GM10248 (cell line): ENCODE results near the gene SIRT6.
"Not testable (repeated sequence)": the region's sequence is repeated elsewhere in the genome, so short reads cannot be mapped to it uniquely, and the experiment has no call there.

ENCODE experiments used
- CTCF ChIA-PET: fragments of 300-600 bp; sonication (Branson Sonifier 250); formaldehyde crosslinking; extraction: SDS; loops from one replicate; lab custom pipeline; 2021; ENCODE audit warnings: antibody characterized with exemption; lab: Yijun Ruan, JAX
- POLR2A ChIA-PET: fragments of 350-650 bp; sonication (Branson Sonifier 250); formaldehyde crosslinking; extraction: SDS; loops from one replicate; lab custom pipeline; 2020; ENCODE audit warnings: antibody characterized with exemption; lab: Yijun Ruan, JAX
- DNase-seq: peaks from one replicate; pipeline ENCODE4 v3.0.0; 2012; ENCODE audit errors: extremely low spot score
- TF ChIP-seq, protein P1 (sequence below): IDR thresholded peaks from 2 replicates; pipeline ENCODE4 v1.5.1; 2012; ENCODE audit warnings: mild to moderate bottlenecking, low read depth; ENCODE audit errors: extremely low read depth, missing control alignments, control extremely low read depth

Gene SIRT6

DNA sequence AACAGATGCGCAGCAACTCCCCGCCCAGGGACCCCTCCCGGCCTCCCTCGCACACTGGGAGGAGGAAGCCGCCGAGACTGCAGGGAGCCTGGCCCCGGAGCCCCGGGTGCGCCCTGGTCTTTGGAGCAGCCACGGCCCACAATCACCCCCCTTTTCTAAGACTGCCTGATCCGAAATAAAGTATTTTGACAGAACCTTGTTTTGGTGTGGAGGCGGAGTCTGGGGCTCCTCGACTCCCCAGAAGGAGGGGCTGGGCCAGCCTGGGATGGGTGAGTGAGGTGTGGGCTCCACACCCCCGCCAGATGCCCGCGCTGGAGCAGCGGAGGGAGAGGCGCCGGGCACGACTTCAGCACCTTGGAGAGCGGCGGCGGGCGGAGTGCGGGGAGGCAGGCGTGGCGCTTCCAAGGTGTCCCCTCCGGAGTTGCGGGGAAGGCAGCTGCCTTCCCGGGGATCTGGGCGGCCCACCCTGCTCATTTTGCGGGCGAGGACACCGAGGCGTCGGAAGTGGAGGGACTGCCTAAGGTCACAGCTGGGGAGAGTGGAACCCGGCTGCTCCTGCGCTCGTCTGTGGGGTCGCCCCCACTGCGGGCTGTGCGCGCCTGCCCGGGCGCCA, 9.4 kb downstream of the SIRT6 start:
- peak; percentile 58 for DNase-seq
- TF ChIP-seq, protein P1, sequence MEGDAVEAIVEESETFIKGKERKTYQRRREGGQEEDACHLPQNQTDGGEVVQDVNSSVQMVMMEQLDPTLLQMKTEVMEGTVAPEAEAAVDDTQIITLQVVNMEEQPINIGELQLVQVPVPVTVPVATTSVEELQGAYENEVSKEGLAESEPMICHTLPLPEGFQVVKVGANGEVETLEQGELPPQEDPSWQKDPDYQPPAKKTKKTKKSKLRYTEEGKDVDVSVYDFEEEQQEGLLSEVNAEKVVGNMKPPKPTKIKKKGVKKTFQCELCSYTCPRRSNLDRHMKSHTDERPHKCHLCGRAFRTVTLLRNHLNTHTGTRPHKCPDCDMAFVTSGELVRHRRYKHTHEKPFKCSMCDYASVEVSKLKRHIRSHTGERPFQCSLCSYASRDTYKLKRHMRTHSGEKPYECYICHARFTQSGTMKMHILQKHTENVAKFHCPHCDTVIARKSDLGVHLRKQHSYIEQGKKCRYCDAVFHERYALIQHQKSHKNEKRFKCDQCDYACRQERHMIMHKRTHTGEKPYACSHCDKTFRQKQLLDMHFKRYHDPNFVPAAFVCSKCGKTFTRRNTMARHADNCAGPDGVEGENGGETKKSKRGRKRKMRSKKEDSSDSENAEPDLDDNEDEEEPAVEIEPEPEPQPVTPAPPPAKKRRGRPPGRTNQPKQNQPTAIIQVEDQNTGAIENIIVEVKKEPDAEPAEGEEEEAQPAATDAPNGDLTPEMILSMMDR: no peak
- ChIA-PET CTCF (interaction anchor here (0.8 to 1.6 kb wide), 2 partner anchors 32 to 33 kb away, joined by 3 read pairs; no protein-coding TSS in a partner anchor), POLR2A (interaction anchor here (0.6 kb wide), 1 partner anchor 316 kb away, joined by 3 read pairs; no protein-coding TSS in a partner anchor)

DNA sequence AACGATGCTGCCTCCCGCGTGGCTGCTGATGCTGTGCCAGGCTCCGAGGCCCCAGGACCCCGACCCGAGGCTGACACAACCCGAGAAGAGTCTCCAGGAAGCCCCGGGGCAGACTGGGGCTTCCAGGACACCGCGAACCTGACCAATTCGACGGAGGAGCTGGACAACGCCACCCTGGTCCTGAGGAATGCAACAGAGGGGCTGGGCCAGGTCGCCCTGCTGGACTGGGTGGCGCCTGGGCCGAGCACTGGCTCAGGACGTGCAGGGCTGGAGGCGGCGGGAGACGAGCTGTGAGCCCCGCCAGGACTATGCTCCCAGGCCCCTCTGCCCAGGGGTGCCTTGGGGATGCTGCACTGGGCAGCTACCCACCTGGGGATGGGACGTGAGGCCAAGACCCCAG, 10.7 kb downstream of the SIRT6 start:
- CTCF ChIA-PET: no interaction called here
- POLR2A ChIA-PET: no interaction called here
- TF ChIP-seq, protein P1: no peak

DNA sequence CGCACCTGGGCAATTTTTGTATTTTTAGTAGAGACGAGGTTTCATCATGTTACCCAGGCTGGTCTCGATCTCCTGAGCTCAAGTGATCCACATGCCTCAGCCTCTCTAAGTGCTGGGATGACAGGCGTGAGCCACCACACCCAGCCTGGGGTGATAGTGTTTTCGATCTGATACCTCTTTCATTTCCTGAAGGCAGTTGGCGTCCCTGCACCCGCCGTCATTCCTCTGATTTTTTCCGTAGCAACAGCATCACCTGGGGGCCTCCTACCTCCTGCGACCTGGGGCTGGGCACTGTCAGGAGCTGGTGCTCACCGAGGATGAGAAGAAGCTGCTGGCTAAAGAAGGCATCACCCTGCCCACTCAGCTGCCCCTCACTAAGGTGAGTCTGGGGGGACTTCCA, 18.1 kb downstream of the SIRT6 start:
- TF ChIP-seq, protein P1: no peak
- CTCF ChIA-PET: interaction anchor here (0.9 to 1.5 kb wide), 5 partner anchors 24 to 44 kb away, joined by 3 to 6 read pairs (median 3); no protein-coding TSS in a partner anchor
- POLR2A ChIA-PET: interaction anchor here (0.6 to 0.8 kb wide), 2 partner anchors 301 to 331 kb away, joined by 5 to 6 read pairs; no protein-coding TSS in a partner anchor
- DNase-seq: no peak

More for the DNA sequence above, 10.7 kb downstream of the SIRT6 start:
- DNase-seq: no peak

DNA sequence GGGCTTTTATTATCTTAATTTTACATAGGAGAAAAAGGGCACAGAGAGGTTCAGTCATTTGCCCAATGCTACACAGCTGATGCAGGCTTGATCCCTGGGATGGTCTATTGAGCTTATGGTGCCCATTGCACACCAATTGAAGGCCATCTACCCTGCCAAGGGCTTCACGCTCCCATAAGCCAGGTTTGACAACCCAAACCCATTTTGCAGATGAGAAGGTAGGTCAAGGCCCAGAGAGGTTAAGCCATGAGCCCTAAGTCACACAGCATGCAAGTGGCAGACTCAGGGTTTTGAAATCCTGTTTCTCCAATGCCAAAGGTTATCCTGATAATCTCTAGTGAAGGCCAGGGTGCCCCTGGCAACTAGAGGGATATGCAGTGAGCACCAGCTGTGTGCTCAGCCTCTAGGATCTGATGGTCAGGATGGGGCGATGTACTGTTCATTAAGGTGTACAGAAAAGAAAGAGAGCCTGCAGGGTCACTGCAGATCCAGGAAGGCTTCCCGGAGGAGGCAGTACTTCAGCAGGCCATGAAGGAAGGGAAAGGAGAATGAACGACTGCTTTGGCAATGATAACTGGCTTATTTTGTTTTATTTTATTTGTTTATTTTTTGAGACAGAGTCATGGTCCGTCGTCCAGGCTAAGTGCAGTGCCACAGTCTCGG, 20.8 kb downstream of the SIRT6 start:
- DNase-seq: no peak
- TF ChIP-seq, protein P1: no peak
- CTCF ChIA-PET: interaction anchor here (1.2 to 2.0 kb wide), 3 partner anchors 21 to 26 kb away, joined by 3 to 9 read pairs (median 8); no protein-coding TSS in a partner anchor
- POLR2A ChIA-PET: no interaction called here

DNA sequence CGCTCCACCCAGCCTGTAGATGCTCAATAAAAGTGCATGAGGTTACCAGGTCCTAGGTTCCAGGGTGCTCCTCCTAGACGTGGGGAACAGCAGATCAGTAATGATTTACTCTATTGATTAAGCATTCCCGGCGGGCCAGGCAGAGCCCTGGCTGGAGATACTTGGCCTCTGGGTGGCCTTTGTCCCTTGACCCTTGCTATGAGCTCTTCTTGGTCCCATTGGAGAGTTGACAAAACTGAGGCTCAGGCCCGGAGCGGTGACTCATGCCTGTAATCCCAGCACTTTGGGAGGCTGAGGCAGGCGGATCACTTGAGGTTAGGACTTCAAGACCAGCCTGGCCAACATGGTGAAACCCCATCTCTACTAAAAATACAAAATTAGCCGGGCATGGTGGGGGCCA, 24.4 kb downstream of the SIRT6 start:
- DNase-seq, POLR2A ChIA-PET: not testable (repeated sequence)
- CTCF ChIA-PET: interaction anchor here (0.9 to 7.7 kb wide), 3 partner anchors 11 to 194 kb away, joined by 3 to 47 read pairs (median 3); no protein-coding TSS in a partner anchor

DNA sequence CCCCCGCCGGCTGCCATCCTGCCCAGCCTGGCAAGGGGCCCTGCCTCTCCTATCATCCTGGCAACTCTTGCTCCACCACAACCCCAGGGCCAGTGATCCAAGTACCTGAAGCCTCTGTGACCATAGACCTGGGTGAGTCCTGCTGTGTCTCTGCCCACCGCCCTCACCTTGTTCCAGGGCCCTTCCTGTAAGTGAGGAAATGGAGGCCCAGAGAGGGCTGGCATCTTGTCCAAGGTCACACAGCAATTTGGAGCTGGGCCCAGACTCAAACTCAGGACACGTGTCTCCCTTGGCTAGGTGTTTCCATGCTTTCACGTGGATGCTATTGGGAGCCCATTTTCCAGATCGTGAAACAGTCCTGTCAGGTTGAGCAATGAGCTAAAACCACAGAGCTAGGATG, 25.2 kb downstream of the SIRT6 start:
- POLR2A ChIA-PET: no interaction called here
- CTCF ChIA-PET: interaction anchor here (1.0 to 7.7 kb wide), 2 partner anchors 12 to 17 kb away, joined by 3 to 47 read pairs; no protein-coding TSS in a partner anchor
- TF ChIP-seq, protein P1: no peak
- no peak for DNase-seq
